Ovary (tissue), 9 donors: ENCODE results near the gene KLK3. TPM values are rescaled to one million over a fixed set of nuclear protein-coding genes. Genes with fewer than 3 reads are reported as not detected.
"Not testable (repeated sequence)": the region's sequence is repeated elsewhere in the genome, so short reads cannot be mapped to it uniquely, and the experiment has no call there.

Experiments
- DNase-seq, 5 donors: peaks; one replicate each; pipeline ENCODE4 v3.0.0-alpha.2; 2019 to 2020
- H3K27ac ChIP-seq, 2 donors: fragments of 200-600 bp; one replicate each; pipeline versions ENCODE4 v1.5.1 to v1.8.0; 2019 to 2022
- H3K27me3 ChIP-seq: fragments of 200-600 bp; one replicate; pipeline ENCODE4 v1.8.0; 2022
- H3K36me3 ChIP-seq: fragments of 200-600 bp; sonication (generic); one replicate; pipeline ENCODE4 v1.5.1; 2019
- H3K4me1 ChIP-seq: one replicate; pipeline ENCODE4 v1.8.1; 2013; ENCODE audit warnings: mild to moderate bottlenecking, moderate library complexity; ENCODE audit not compliant: insufficient read depth
- H3K4me3 ChIP-seq: fragments of 200-600 bp; sonication (generic); one replicate; pipeline ENCODE4 v1.5.1; 2017
- H3K9me3 ChIP-seq, 2 donors: fragments of 200-600 bp in 1 of 2; sonication (generic) in 1 of 2; one replicate each; pipeline versions ENCODE4 v1.5.1 to v1.8.1; 2013 to 2019; ENCODE audit warnings: mild to moderate bottlenecking in 1 of 2, moderate library complexity in 1 of 2
- CTCF ChIP-seq, 3 donors: fragments of 450-650 bp in 2 of 3; fragments of 200-600 bp in 1 of 3; IDR thresholded peaks; one replicate each; pipeline versions ENCODE4 v1.5.1 to v1.8.0; 2016 to 2022; ENCODE audit warnings: antibody characterized with exemption in 3 of 3, mild to moderate bottlenecking in 1 of 3
- EP300 ChIP-seq: sonication (generic); formaldehyde crosslinking; IDR thresholded peaks from one replicate; pipeline ENCODE4 v1.6.1; 2017; ENCODE audit warnings: antibody characterized with exemption
- POLR2A ChIP-seq: fragments of 450-650 bp; IDR thresholded peaks from one replicate; pipeline ENCODE4 v1.6.1; 2017; ENCODE audit warnings: antibody characterized with exemption, mild to moderate bottlenecking, moderate library complexity
- WGBS, 3 donors: extraction: QIAGEN DNeasy Blood & Tissue Kit in 1 of 3; methylation state at CpG; one replicate each; pipeline versions ENCODE4 v1.1.5 to v1.1.7; 2013 to 2017; 5-methylcytosine and 5-hydroxymethylcytosine counted together
- intact Hi-C, 4 donors: fragments of 100-400 bp; cut with DNase I; formaldehyde crosslinking; loops; one replicate each; pipeline versions ENCODE4 v1.11.0 to v1.15.1; 2022 to 2023
- polyA plus RNA-seq, 2 donors: library from polyadenylated mRNA; stranded (reverse); fragments of 200-250 nt in 1 of 2; fragments of 350-450 nt in 1 of 2; fragmentation: Illumina TruSeq in 1 of 2; extraction: RNeasy Lipid Tissue Mini Kit (QIAGEN cat#74804) in 1 of 2; gene quantifications; one replicate each; pipeline ENCODE4 v1.2.3, GENCODE V29; 2013 to 2014
- total RNA-seq, 7 donors: library from RNA; depleted of rRNA in 2 of 7; stranded (reverse); fragments of >200 nt in 2 of 7; fragmentation: NEBNext Ultra II Directional in 3 of 7; extraction: Animal tissue kit (Norgen Biotek cat#: 25700) in 3 of 7; gene quantifications; one replicate each; pipeline versions ENCODE4 v1.1.0 to v1.2.4, GENCODE V29; 2016 to 2023
- donor health status: DM: no; HTN: no; CAD: no; lungs with moderate emphysema.
- donor health status: DM: no; HTN: no; CAD: no.
- donor health status: Bipolar disorder and iron deficiency.
- donor health status: DM: yes; HTN: yes; CAD: no.
- donor health status: DM: no; HTN: no; CAD: no.
- donor health status: DM: yes; HTN: yes; CAD: no.

The KLK3 gene
- total and polyA plus RNA-seq, 9 donors = 0.13 to 0.24 (median 0.20) TPM; not detected in 6

GRCh38 chr19:50890422-50891252 lies 35.9 kb downstream of the KLK3 start:
- Histone ChIP-seq H3K36me3 (no peaks in the 10 kb centered on the region), H3K27ac (no peak overlapping the region)

GRCh38 chr19:50891253-50891625 lies 36.5 kb downstream of the KLK3 start:
- Histone ChIP-seq H3K27me3 (no peaks in the 10 kb centered on the region), H3K27ac (no peak overlapping the region), H3K9me3 (no peaks in the 10 kb centered on the region), H3K4me3 (no peak overlapping the region), H3K4me1 (no peaks in the 10 kb centered on the region), H3K36me3 (no peaks in the 10 kb centered on the region)
- no peak for DNase-seq
- WGBS, 3 donors = 72 to 89% (median 87%) methylated on average over 5 of the region's 5 CpGs
- intact Hi-C loops = no loop called here
- TF ChIP-seq EP300 (no peak), POLR2A (no peak), CTCF (IDR thresholded peaks at IDR 0.05) (no peak)

More at GRCh38 chr19:50890422-50891252, 35.9 kb downstream of the KLK3 start:
- Histone ChIP-seq H3K4me3 (no peak overlapping the region), H3K4me1 (no peaks in the 10 kb centered on the region), H3K27me3 (no peaks in the 10 kb centered on the region), H3K9me3 (no peaks in the 10 kb centered on the region)
- no peak for DNase-seq
- TF ChIP-seq EP300 = no peak
- TF ChIP-seq POLR2A = no peak
- TF ChIP-seq CTCF (IDR thresholded peaks at IDR 0.05) = no peak
- 49 to 56% (median 54%) methylated on average over 5 of the region's 5 CpGs for WGBS, 3 donors
- intact Hi-C loops = no loop called here

GRCh38 chr19:50893047-50893736 lies 38.5 kb downstream of the KLK3 start:
- intact Hi-C loops = no loop called here
- no peak overlapping the region for H3K27ac ChIP-seq
- H3K9me3 ChIP-seq = no peaks in the 10 kb centered on the region
- no peaks in the 10 kb centered on the region for H3K27me3 ChIP-seq
- no peaks in the 10 kb centered on the region for H3K36me3 ChIP-seq
- DNase-seq = no peak
- WGBS, 3 donors = 86 to 87% (median 87%) methylated on average over 18 of the region's 18 CpGs
- no peaks in the 10 kb centered on the region for H3K4me1 ChIP-seq
- TF ChIP-seq CTCF (IDR thresholded peaks at IDR 0.05) (no peak), POLR2A (no peak), EP300 (no peak)
- no peak overlapping the region for H3K4me3 ChIP-seq

GRCh38 chr19:50894478-50895356 lies 40.0 kb downstream of the KLK3 start:
- no peak for DNase-seq
- WGBS, 3 donors = 55 to 63% (median 58%) methylated on average over 10 of the region's 10 CpGs
- no peaks in the 10 kb centered on the region for H3K9me3 ChIP-seq
- H3K27ac ChIP-seq = no peak overlapping the region
- no peaks in the 10 kb centered on the region for H3K4me1 ChIP-seq
- no peak overlapping the region for H3K4me3 ChIP-seq
- intact Hi-C loops = no loop called here
- H3K27me3 ChIP-seq = no peaks in the 10 kb centered on the region
- TF ChIP-seq EP300 = no peak
- no peaks in the 10 kb centered on the region for H3K36me3 ChIP-seq

GRCh38 chr19:50896089-50896590 lies 41.4 kb downstream of the KLK3 start:
- H3K4me3 ChIP-seq, H3K9me3 ChIP-seq, H3K27me3 ChIP-seq, intact Hi-C loops, DNase-seq, H3K36me3 ChIP-seq, H3K4me1 ChIP-seq, H3K27ac ChIP-seq: not testable (repeated sequence)
- WGBS, 3 donors = 79 to 87% (median 86%) methylated on average over 9 of the region's 9 CpGs
